OCI-LY7 (cell line): Measurements from ENCODE around the gene ACCSL. TPM values are rescaled to one million over a fixed set of nuclear protein-coding genes. Genes with fewer than 3 reads are reported as not detected.

Experiments used
- BruUV-seq: library from RNA; stranded (reverse); fragments of 400-500 nt; replicated peaks from 2 replicates; lab custom pipeline; 2021; lab: Mats Ljungman, UMichigan
- CTCF ChIA-PET: fragments of 300-600 bp; sonication (Branson Sonifier 250); formaldehyde crosslinking; loops from one replicate; lab custom pipeline; 2022; ENCODE audit warnings: antibody characterized with exemption; ENCODE audit not compliant: unreplicated experiment; lab: Charles Lee
- POLR2A ChIA-PET: fragments of 300-600 bp; sonication (Branson Sonifier 250); formaldehyde crosslinking; loops from one replicate; lab custom pipeline; 2022; ENCODE audit warnings: antibody characterized with exemption; lab: Charles Lee
- DNase-seq: peaks from one replicate; pipeline ENCODE4 v3.0.0-alpha.2; 2015; ENCODE audit warnings: low spot score
- H2AFZ ChIP-seq: fragments of 200-600 bp; sonication (generic), shearing (Covaris generic); 2 replicates; pipeline ENCODE4 v1.6.1; 2014; ENCODE audit warnings: mild to moderate bottlenecking, antibody characterized with exemption, low read length, moderate library complexity
- H3K27ac ChIP-seq: fragments of 200-600 bp; sonication (generic); 2 replicates; pipeline ENCODE4 v1.5.1; 2014; ENCODE audit warnings: mixed run types, low read depth, mild to moderate bottlenecking, moderate library complexity, low read length, inconsistent platforms; ENCODE audit not compliant: poor library complexity, severe bottlenecking
- H3K36me3 ChIP-seq: fragments of 200-600 bp; sonication (generic); 2 replicates; pipeline ENCODE4 v1.6.1; 2014; ENCODE audit warnings: mild to moderate bottlenecking, antibody characterized with exemption, low read length, moderate library complexity, mixed read lengths; ENCODE audit not compliant: insufficient read depth
- H3K4me1 ChIP-seq: fragments of 200-600 bp; sonication (generic); 2 replicates; pipeline ENCODE4 v1.5.1; 2014; ENCODE audit warnings: mild to moderate bottlenecking, low read length; ENCODE audit not compliant: insufficient read depth, poor library complexity, severe bottlenecking
- H3K4me2 ChIP-seq: fragments of 200-600 bp; sonication (generic); 2 replicates; pipeline ENCODE4 v1.6.1; 2014; ENCODE audit warnings: mild to moderate bottlenecking, low read length
- H3K4me3 ChIP-seq: fragments of 200-600 bp; sonication (generic); 2 replicates; pipeline ENCODE4 v1.5.1; 2014; ENCODE audit warnings: mild to moderate bottlenecking, low read depth, low read length; ENCODE audit not compliant: poor library complexity, severe bottlenecking
- H3K79me2 ChIP-seq: fragments of 200-600 bp; sonication (generic); 2 replicates; pipeline ENCODE4 v1.6.1; 2016; ENCODE audit warnings: low read depth, mild to moderate bottlenecking, low read length, moderate library complexity, mixed read lengths; ENCODE audit not compliant: insufficient read depth
- H3K9me2 ChIP-seq: fragments of 200-600 bp; sonication (generic); 2 replicates; pipeline ENCODE4 v1.6.1; 2016; ENCODE audit warnings: mild to moderate bottlenecking, low read length, mixed read lengths; ENCODE audit not compliant: insufficient read depth
- H3K9me3 ChIP-seq: fragments of 200-600 bp; sonication (generic); 2 replicates; pipeline ENCODE4 v1.6.1; 2014; ENCODE audit warnings: mild to moderate bottlenecking, mixed run types, low read length, mixed read lengths
- H4K20me1 ChIP-seq: fragments of 200-600 bp; sonication (generic); 2 replicates; pipeline ENCODE4 v1.6.1; 2014; ENCODE audit warnings: mild to moderate bottlenecking, antibody characterized with exemption, low read length, moderate library complexity, mixed read lengths; ENCODE audit not compliant: insufficient read depth
- CTCF ChIP-seq: fragments of 200-600 bp; sonication (generic); conservative IDR thresholded peaks from 2 replicates; pipeline ENCODE4 v1.5.1; 2014; ENCODE audit warnings: mild to moderate bottlenecking, antibody characterized with exemption, low read length, moderate library complexity, mixed read lengths
- EZH2phosphoT487 ChIP-seq: fragments of 200-600 bp; sonication (generic); IDR thresholded peaks from 2 replicates; pipeline ENCODE4 v1.6.1; 2018; ENCODE audit warnings: low read depth, borderline replicate concordance, mild to moderate bottlenecking, mixed run types, antibody characterized with exemption, low read length, moderate library complexity, mixed read lengths
- intact Hi-C: fragments of 100-400 bp; cut with micrococcal nuclease; formaldehyde crosslinking; loops from one replicate; pipeline ENCODE4 v1.10.0; 2022; ENCODE audit not compliant: unreplicated experiment
- total RNA-seq, 2 experiments: library from RNA; depleted of rRNA in 1 of 2; stranded (reverse); fragments of >200 nt in 1 of 2; shearing (Covaris generic) in 1 of 2; gene quantifications; 2 replicates each; pipeline ENCODE4 v1.2.3, GENCODE V29; 2014 to 2022

ACCSL gene
- total RNA-seq, 2 experiments from 2014 or later = not detected

- CTCF ChIA-PET = no interaction called here
- no peak for DNase-seq
- POLR2A ChIA-PET = no interaction called here
- H3K4me3 ChIP-seq = no peak overlapping the region
- no peak overlapping the region for H3K27ac ChIP-seq
- H3K36me3 ChIP-seq = no peaks in the 10 kb centered on the region
- H3K9me3 ChIP-seq = no peaks in the 10 kb centered on the region
- intact Hi-C loops = no loop called here
- no peaks in the 10 kb centered on the region for H4K20me1 ChIP-seq
- no TSS peak for BruUV-seq
- H3K4me2 ChIP-seq = no peak overlapping the region
- H3K4me1 ChIP-seq = no peaks in the 10 kb centered on the region
- no peaks in the 10 kb centered on the region for H3K9me2 ChIP-seq
- no peak overlapping the region for H2AFZ ChIP-seq
- H3K79me2 ChIP-seq = no peaks in the 10 kb centered on the region
- TF ChIP-seq CTCF (no peak), EZH2phosphoT487 (no peak)
Measured at GRCh38 chr11:44051171-44051570, 3.4 kb downstream of the ACCSL start.

- CTCF ChIA-PET = no interaction called here
- H3K4me1 ChIP-seq = no peaks in the 10 kb centered on the region
- intact Hi-C loops = no loop called here
- no peaks in the 10 kb centered on the region for H3K79me2 ChIP-seq
- no peak overlapping the region for H3K4me3 ChIP-seq
- TF ChIP-seq CTCF = no peak
- TF ChIP-seq EZH2phosphoT487 = no peak
- H3K9me3 ChIP-seq = no peaks in the 10 kb centered on the region
- H3K27ac ChIP-seq = no peak overlapping the region
- H4K20me1 ChIP-seq = no peaks in the 10 kb centered on the region
- DNase-seq = no peak
- no TSS peak for BruUV-seq
- H3K4me2 ChIP-seq = no peak overlapping the region
- H2AFZ ChIP-seq = no peak overlapping the region
- POLR2A ChIA-PET = no interaction called here
- no peaks in the 10 kb centered on the region for H3K9me2 ChIP-seq
- no peaks in the 10 kb centered on the region for H3K36me3 ChIP-seq
Measured at GRCh38 chr11:44057340-44057739, 9.6 kb downstream of the ACCSL start.

GRCh38 chr11:44058275-44058674 lies 10.5 kb downstream of the ACCSL start:
- Histone ChIP-seq H3K36me3 (no peaks in the 10 kb centered on the region), H2AFZ (no peak overlapping the region), H3K9me2 (no peaks in the 10 kb centered on the region), H3K4me1 (no peaks in the 10 kb centered on the region), H3K27ac (no peak overlapping the region), H3K9me3 (no peaks in the 10 kb centered on the region), H3K4me2 (no peak overlapping the region), H4K20me1 (no peaks in the 10 kb centered on the region), H3K79me2 (no peaks in the 10 kb centered on the region), H3K4me3 (no peak overlapping the region)
- no peak for DNase-seq
- no peak for TF ChIP-seq EZH2phosphoT487
- no peak for TF ChIP-seq CTCF
- intact Hi-C loops = no loop called here
- ChIA-PET CTCF (no interaction called here), POLR2A (no interaction called here)
- no TSS peak for BruUV-seq
